AG04450 (cell line): ENCODE measurements around the gene ATP2C2. TPM values are rescaled to one million over a fixed set of nuclear protein-coding genes. Genes with fewer than 3 reads are reported as not detected.

Experiments used
- CTCF ChIA-PET: fragments of 300-600, 350-600 bp; formaldehyde crosslinking; extraction: SDS; loops from one replicate; lab custom pipeline; 2022; ENCODE audit warnings: antibody characterized with exemption, inconsistent platforms; lab: Charles Lee
- POLR2A ChIA-PET: fragments of 350-600 bp; formaldehyde crosslinking; extraction: SDS; loops from one replicate; lab custom pipeline; 2021; ENCODE audit warnings: antibody characterized with exemption, inconsistent platforms; lab: Yijun Ruan, JAX
- DNase-seq: peaks from one replicate; pipeline ENCODE4 v3.0.0-alpha.2; 2011; ENCODE audit warnings: low read depth, low spot score
- H3K27ac ChIP-seq: one replicate; pipeline ENCODE4 v1.5.1; 2012; ENCODE audit warnings: low read depth, low read length, control low read depth
- H3K27me3 ChIP-seq: one replicate; pipeline ENCODE4 v1.6.0; 2012; ENCODE audit warnings: low read length; ENCODE audit not compliant: control insufficient read depth, insufficient read depth
- H3K4me3 ChIP-seq: 2 replicates; pipeline ENCODE4 v1.5.1; 2011; ENCODE audit warnings: mild to moderate bottlenecking, low read depth, low read length, control low read depth
- H3K9me3 ChIP-seq: 2 replicates; pipeline ENCODE4 v1.5.1; 2012; ENCODE audit warnings: low read length; ENCODE audit not compliant: control insufficient read depth, insufficient read depth
- polyA plus RNA-seq: library from polyadenylated mRNA; depleted of rRNA; stranded (reverse); fragments of >200 nt; gene quantifications from 2 replicates; pipeline ENCODE4 v1.2.3, GENCODE V29; 2011
- TF ChIP-seq, protein P1 (sequence below): IDR thresholded peaks from 2 replicates; pipeline ENCODE4 v1.5.1; 2011; ENCODE audit warnings: low read depth, low read length, control low read depth, inconsistent platforms

ATP2C2 gene
- polyA plus RNA-seq, 1 experiment, result not detected

DNA sequence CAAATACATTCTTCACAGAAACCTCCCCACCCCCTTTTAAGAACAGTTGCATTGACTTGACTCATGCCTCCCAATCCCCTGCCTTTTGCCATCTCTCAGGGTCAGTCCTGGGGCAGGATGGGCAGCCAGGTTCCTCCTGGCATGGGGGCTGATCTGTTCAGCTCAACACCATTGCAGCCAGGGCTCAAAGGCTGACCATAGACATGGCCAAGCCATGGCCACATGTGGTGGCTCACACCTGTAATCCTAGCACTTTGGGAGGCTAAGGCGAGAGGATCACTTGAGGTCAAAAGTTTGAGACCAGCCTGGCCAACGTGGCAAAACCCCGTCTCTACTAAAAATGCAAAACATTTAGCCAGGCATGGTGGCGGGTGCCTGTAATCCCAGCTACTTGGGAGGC, 14.1 kb downstream of the ATP2C2 start:
- Histone ChIP-seq H3K9me3 (no peaks in the 10 kb centered on the region; the same call in 1 of the 2 replicates), H3K27ac (no peak overlapping the region), H3K27me3 (peaks cover 14% of the 10 kb centered on the region), H3K4me3 (no peak overlapping the region)
- ChIA-PET POLR2A (no interaction called here), CTCF (interaction anchor here (0.6 to 0.7 kb wide), 2 partner anchors 17 to 837 kb away, joined by 3 to 5 read pairs; no protein-coding TSS in a partner anchor)
- TF ChIP-seq, protein P1, sequence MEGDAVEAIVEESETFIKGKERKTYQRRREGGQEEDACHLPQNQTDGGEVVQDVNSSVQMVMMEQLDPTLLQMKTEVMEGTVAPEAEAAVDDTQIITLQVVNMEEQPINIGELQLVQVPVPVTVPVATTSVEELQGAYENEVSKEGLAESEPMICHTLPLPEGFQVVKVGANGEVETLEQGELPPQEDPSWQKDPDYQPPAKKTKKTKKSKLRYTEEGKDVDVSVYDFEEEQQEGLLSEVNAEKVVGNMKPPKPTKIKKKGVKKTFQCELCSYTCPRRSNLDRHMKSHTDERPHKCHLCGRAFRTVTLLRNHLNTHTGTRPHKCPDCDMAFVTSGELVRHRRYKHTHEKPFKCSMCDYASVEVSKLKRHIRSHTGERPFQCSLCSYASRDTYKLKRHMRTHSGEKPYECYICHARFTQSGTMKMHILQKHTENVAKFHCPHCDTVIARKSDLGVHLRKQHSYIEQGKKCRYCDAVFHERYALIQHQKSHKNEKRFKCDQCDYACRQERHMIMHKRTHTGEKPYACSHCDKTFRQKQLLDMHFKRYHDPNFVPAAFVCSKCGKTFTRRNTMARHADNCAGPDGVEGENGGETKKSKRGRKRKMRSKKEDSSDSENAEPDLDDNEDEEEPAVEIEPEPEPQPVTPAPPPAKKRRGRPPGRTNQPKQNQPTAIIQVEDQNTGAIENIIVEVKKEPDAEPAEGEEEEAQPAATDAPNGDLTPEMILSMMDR, result no peak
- no peak for DNase-seq

DNA sequence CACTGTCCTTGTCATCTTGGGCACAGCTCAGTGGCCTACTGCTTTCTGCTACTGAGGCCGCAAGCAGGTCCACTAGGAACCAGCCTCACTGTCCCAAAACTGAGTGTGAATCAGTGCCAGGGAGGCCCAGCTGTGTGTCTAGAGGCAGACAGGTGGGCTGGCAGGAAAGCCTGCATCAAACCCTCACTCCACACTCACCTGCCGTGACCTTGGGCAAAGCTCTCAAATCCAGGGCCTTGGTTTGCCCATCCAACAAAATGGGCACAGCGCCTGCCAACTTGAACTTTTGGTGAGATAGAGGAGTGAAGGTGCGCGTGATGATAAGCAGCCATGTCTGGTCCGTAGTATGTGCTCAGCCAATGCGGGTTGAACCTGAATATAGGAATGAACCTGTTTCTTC, 14.8 kb downstream of the ATP2C2 start:
- CTCF ChIA-PET, result interaction anchor here (0.6 to 0.7 kb wide), 2 partner anchors 282 to 838 kb away, joined by 5 to 6 read pairs; no protein-coding TSS in a partner anchor

DNA sequence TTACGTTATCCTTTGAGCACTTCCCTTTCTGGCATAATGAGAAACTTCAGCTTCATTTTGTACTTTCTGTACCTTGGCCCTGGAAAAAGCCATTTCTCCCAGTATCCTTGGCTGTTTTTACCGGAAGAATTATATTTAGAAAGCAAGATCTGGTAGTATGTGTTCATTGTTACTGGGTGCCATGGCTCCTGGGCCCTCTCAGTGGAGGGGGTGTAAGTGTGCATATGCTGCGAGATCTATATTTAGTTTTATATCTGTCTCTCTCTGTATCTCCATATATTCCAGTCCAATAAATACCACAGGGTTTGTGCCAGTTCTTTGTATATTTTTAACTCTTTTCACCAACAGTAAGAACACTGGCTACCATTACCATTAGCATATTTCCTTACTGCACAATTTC, 17.7 kb downstream of the ATP2C2 start:
- Histone ChIP-seq H3K4me3 (no peak overlapping the region), H3K9me3 (no peaks in the 10 kb centered on the region; the same call in none of the 2 replicates), H3K27ac (no peak overlapping the region), H3K27me3 (no peaks in the 10 kb centered on the region)
- TF ChIP-seq, protein P1, result no peak
- CTCF ChIA-PET, result no interaction called here
- POLR2A ChIA-PET, result no interaction called here
- no peak for DNase-seq

More for the DNA sequence above, 14.8 kb downstream of the ATP2C2 start:
- Histone ChIP-seq H3K27me3 (peaks cover 9% of the 10 kb centered on the region), H3K27ac (no peak overlapping the region), H3K4me3 (no peak overlapping the region), H3K9me3 (no peaks in the 10 kb centered on the region; the same call in 1 of the 2 replicates)
- POLR2A ChIA-PET, result no interaction called here
- TF ChIP-seq, protein P1, result no peak
- no peak for DNase-seq

DNA sequence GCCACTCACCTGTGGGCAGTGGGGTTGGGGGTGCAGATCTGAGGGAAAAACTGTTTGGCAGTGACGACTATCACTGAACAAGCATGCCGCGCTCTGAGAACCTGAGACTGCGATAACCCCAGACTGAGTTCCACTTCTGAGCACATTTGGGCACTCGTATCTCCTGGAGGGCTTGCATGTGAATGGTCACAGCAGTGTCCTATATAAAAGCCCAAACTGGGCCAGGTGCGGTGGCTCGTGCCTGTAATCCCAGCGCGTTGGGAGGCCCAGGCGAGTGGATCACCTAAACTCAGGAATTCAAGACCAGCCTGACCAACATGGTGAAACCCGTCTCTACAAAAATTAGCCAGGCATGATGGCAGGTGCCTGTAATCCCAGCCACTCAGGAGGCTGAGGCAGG, 18.7 kb downstream of the ATP2C2 start:
- CTCF ChIA-PET, result no interaction called here
- Histone ChIP-seq H3K9me3 (no peaks in the 10 kb centered on the region; the same call in none of the 2 replicates), H3K27me3 (no peaks in the 10 kb centered on the region), H3K27ac (no peak overlapping the region), H3K4me3 (no peak overlapping the region)
- POLR2A ChIA-PET, result no interaction called here
- TF ChIP-seq, protein P1, result no peak
- no peak for DNase-seq

DNA sequence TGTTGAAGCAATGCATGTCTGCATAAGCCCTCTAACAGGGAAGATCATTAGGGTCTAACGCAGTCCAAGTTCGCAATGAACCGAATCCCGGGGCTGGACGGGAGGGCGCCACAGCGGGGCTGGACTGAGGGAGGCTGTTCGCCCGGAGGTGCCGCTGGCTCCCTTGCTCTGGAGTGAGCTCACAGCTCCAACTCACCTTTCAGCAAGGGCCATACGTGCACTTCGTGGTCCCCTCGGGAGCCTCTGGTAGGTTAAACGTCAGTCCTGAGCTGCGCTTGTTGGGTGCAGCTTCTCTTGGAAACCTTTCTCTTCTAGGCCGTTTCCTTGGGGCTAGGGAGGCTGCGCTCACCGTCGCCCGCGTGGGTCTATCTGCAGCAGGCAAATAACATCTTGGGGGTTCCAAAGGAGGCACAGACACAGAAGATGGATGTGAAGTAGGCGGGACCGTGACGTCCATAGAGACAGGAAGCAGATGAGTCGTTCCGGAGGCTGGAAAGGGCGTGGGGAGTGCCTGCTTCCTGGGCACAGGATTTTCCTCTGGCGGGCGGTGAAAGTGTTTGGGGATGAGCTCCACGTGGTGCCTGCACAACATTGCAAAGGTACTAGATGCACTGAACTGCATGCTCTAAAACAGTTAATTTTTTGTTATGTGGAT, 21.9 kb downstream of the ATP2C2 start:
- ChIA-PET CTCF (interaction anchor here (0.5 kb wide), 1 partner anchor 25 kb away, joined by 3 read pairs; no protein-coding TSS in a partner anchor), POLR2A (interaction anchor here (0.6 kb wide), 1 partner anchor 541 kb away, joined by 3 read pairs; no protein-coding TSS in a partner anchor)
- no peak for DNase-seq
- H3K27ac ChIP-seq, result no peak overlapping the region
- peaks cover 4% of the 10 kb centered on the region for H3K27me3 ChIP-seq
- H3K4me3 ChIP-seq, result no peak overlapping the region
- TF ChIP-seq, protein P1, result no peak
- no peaks in the 10 kb centered on the region; the same call in none of the 2 replicates for H3K9me3 ChIP-seq
